Stomach smooth muscle (tissue), 2 donors: ENCODE data around the gene CPLX3.

Experiments
- H3K27ac ChIP-seq: one replicate; pipeline ENCODE4 v1.7.0; 2013; ENCODE audit warnings: mild to moderate bottlenecking, low read length, inconsistent platforms
- H3K27me3 ChIP-seq, 2 donors: one replicate each; pipeline ENCODE4 v1.7.0; 2013; ENCODE audit warnings: low read length in 2 of 2; ENCODE audit not compliant: insufficient read depth in 2 of 2, control insufficient read depth in 1 of 2
- H3K36me3 ChIP-seq, 2 donors: one replicate each; pipeline ENCODE4 v1.7.0; 2013; ENCODE audit warnings: low read length in 2 of 2; ENCODE audit not compliant: control insufficient read depth in 2 of 2, insufficient read depth in 2 of 2
- H3K4me1 ChIP-seq: one replicate; pipeline ENCODE4 v1.7.0; 2013; ENCODE audit warnings: low read length; ENCODE audit not compliant: control insufficient read depth, insufficient read depth
- H3K4me3 ChIP-seq, 2 donors: one replicate each; pipeline ENCODE4 v1.7.0; 2013; ENCODE audit warnings: low read length in 2 of 2
- H3K9ac ChIP-seq, 2 donors: one replicate each; pipeline ENCODE4 v1.7.0; 2013; ENCODE audit warnings: low read length in 2 of 2, mild to moderate bottlenecking in 1 of 2
- H3K9me3 ChIP-seq, 2 donors: one replicate each; pipeline ENCODE4 v1.7.0; 2013; ENCODE audit warnings: low read length in 2 of 2; ENCODE audit not compliant: control insufficient read depth in 2 of 2
- donor health status: healthy.
- donor health status: Pancreatic carcinoma.

CPLX3 gene

DNA sequence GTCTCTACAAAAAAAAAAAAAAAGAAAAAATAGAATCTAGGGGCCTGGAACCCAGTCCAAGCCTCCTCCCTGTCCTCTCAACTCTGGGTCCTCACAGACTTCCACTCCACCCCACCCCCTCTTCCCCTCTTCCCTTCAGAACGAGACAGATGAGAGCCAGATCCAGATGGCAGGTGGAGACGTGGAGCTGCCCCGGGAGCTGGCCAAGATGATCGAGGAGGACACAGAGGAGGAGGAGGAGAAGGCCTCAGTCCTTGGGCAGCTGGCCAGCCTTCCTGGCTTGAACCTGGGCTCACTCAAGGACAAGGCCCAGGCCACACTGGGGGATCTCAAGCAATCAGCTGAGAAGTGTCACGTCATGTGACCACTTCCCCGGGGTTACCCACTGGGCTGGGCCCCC is 3.6 kb downstream of the CPLX3 start:
- Histone ChIP-seq H3K27me3 (peaks cover 18 to 25% of the 10 kb centered on the region in 2 donors), H3K9ac (no peak overlapping the region), H3K9me3 (no peaks in the 10 kb centered on the region), H3K36me3 (no peaks in the 10 kb centered on the region), H3K4me1 (peaks cover 9% of the 10 kb centered on the region), H3K4me3 (no peak overlapping the region), H3K27ac (no peak overlapping the region)

DNA sequence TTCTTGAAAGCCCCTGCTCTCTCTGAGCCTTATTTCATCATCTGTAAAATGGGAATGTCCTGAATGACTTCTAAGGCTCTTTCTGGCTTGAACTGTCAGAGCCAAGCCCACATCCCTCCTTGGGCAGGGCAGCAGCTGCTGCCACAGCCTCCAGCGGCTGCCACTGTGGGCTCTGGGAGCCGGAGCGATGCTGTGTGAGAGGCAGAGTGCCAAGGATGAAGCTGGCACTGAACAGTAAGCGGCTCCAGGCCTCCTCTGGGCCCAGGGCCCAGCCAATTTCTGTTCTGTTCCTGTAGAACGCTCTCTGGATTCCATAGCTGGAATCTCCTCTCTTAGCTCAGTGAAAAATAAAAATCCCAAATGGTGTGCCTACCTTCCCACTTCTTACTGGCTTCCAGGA is 4.4 kb downstream of the CPLX3 start:
- Histone ChIP-seq H3K4me3 (no peak overlapping the region), H3K27ac (peak overlapping the region; percentile 60), H3K9me3 (no peaks in the 10 kb centered on the region), H3K4me1 (peaks cover 9% of the 10 kb centered on the region), H3K9ac (peak overlapping the region in 1 of 2 donors; percentile 13), H3K36me3 (no peaks in the 10 kb centered on the region), H3K27me3 (peaks cover 15 to 22% of the 10 kb centered on the region in 2 donors)

DNA sequence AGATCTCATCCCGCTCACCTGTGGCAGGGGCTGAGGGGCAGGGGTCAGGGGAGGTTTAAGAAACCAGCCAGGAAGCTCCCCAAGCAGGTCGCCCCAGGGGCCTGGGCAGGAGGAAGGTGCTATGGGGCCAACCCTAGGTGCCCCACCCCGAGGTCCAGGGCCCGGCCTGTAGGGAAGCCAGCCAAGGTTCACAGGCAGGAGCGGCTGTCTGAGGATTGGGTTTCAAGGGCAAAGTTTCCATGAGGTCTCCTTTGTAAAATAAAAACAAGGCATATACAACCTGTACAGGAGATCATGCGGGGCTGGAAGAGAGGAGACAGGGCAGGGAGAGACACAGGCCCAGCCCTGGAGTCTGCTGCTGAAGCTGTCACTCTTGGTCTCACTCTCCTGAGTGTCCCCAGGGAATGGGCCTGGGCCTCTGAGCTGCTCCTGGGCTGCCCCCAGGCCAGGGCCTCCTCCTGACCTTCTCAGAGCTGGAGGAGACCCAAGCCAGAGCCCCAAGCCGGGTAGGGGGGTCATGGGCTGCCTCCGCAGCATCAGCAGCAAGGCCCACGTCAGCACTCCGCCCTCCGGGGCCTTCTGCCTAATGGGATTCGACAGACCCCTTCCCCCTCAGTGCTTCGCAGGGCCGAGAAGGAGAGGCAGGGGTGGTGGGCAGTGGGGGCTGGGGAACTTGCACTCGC is 5.5 kb downstream of the CPLX3 start:
- H3K27ac ChIP-seq, result no peak overlapping the region
- H3K27me3 ChIP-seq, result peaks cover 10 to 15% of the 10 kb centered on the region in 2 donors
- no peak overlapping the region for H3K9ac ChIP-seq
- H3K4me1 ChIP-seq, result peaks cover 9% of the 10 kb centered on the region
- peaks cover 0 to under 1% of the 10 kb centered on the region in 2 donors for H3K36me3 ChIP-seq
- H3K9me3 ChIP-seq, result no peaks in the 10 kb centered on the region
- H3K4me3 ChIP-seq, result no peak overlapping the region

DNA sequence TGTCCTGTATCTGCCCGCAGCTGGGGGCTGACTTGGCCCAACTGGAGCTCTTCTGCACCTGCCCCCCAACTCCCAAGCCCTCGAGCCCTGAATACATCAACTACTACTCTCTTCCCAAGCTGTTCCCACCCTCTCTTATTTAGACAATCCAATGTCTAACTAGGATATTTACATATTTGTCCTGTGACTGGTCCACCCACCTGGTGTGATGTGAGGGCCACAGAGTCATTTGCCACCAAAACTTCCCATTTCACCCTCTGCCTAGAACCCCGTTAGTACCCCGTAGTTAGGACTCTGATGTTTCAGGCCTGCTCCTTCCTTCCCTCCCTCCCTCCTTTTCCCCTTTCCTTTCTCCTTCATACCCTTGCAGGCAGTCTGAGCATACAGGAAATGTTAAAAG is 6.4 kb downstream of the CPLX3 start:
- peaks cover 9% of the 10 kb centered on the region for H3K4me1 ChIP-seq
- peaks cover 0 to 2% of the 10 kb centered on the region in 2 donors for H3K36me3 ChIP-seq
- no peaks in the 10 kb centered on the region for H3K9me3 ChIP-seq
- H3K27ac ChIP-seq, result no peak overlapping the region
- no peak overlapping the region for H3K9ac ChIP-seq
- H3K4me3 ChIP-seq, result no peak overlapping the region
- peaks cover 5 to 6% of the 10 kb centered on the region in 2 donors for H3K27me3 ChIP-seq

DNA sequence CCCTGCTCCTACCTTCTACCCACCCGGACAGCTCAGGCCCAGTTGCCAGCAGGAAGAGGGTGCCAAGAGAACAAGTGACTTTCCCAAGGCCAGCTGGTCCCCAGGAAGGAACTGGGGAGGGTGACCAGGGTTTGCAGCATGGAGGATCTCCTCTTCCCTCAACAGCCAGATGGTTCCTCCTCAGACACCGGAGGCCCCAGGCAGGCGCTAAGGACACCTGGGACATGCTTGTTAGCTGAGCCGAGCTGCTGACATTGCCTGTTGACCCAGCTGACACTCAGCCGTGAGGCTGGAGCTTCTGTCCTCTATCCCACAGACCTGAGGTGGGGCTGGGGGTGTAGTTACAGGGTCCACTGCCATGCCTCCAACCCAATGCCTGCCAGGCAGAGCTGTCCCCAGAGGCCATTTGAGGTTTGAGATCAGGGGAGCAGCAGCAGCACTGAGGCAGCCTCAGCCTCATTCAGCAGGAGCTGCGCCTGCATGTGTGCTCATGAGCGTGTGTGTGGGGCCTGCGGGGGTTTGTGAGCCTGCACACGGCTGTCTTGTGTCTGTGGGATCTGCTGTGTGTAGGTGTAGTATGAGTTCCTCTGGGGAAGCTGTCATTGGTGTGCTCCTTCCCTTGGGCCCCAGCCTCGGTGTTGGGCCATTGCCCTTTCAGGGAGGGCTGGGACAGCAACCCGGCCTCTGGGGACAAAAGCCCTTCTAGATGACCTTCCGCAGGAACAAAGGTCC is 7.1 kb downstream of the CPLX3 start:
- no peaks in the 10 kb centered on the region for H3K27me3 ChIP-seq
- H3K9ac ChIP-seq, result peak overlapping the region in 1 of 2 donors; percentile 21
- H3K27ac ChIP-seq, result no peak overlapping the region
- no peak overlapping the region for H3K4me3 ChIP-seq
- H3K9me3 ChIP-seq, result no peaks in the 10 kb centered on the region
- H3K36me3 ChIP-seq, result peaks cover 0 to 2% of the 10 kb centered on the region in 2 donors
- H3K4me1 ChIP-seq, result peaks cover 9% of the 10 kb centered on the region

DNA sequence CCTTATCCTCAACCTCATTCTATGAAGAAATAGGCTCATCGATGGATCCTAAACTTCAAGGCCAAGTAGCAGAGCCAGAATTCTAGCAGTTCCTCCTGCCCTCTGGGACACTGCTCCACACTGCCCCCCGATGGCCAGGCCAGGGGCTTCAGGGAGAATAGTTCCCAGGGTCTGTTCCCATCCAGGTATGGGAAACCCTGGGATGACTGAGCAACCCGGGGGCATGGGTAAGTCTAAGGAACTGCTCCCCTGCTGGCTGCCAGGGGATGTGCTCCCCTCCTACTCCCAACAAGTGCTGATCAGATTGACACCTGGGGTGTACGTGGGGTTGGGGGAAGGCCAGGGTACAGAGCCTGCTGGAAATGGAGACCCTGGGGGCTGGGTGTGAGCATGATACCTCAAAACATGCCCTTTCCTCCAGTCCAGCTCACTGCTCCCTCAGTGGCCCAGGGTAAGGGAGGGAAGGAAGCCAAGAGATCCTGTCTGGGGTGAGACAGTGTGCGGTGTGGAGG is 8.9 kb downstream of the CPLX3 start:
- no peak overlapping the region for H3K4me3 ChIP-seq
- no peak overlapping the region for H3K9ac ChIP-seq
- no peak overlapping the region for H3K27ac ChIP-seq
- H3K27me3 ChIP-seq, result no peaks in the 10 kb centered on the region
- no peaks in the 10 kb centered on the region for H3K9me3 ChIP-seq
- H3K4me1 ChIP-seq, result peaks cover 9% of the 10 kb centered on the region
- peaks cover 0 to 4% of the 10 kb centered on the region in 2 donors for H3K36me3 ChIP-seq

DNA sequence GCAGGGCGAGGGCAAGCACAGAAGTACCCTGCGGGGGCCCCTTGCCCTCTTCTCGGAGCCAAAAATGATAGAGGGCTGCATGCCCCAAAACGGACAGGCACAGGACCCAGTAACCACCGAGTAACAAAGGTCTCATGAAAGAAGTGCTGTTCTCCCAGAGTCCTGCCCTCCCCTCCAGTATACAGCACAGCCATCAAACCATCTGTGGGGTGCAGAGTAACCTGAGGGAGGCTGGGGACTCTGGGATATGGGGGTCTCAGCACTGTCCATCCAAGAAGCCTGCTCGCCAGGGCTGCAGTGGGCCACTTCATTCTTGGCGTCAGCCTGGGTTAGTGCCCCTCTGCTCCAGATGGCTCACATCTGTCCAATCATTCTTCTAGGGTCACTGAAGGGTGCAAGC is 10.4 kb downstream of the CPLX3 start:
- Histone ChIP-seq H3K27ac (no peak overlapping the region), H3K9ac (no peak overlapping the region), H3K36me3 (peaks cover 0 to 4% of the 10 kb centered on the region in 2 donors), H3K4me1 (peaks cover 7% of the 10 kb centered on the region), H3K9me3 (no peaks in the 10 kb centered on the region), H3K27me3 (no peaks in the 10 kb centered on the region), H3K4me3 (no peak overlapping the region)

DNA sequence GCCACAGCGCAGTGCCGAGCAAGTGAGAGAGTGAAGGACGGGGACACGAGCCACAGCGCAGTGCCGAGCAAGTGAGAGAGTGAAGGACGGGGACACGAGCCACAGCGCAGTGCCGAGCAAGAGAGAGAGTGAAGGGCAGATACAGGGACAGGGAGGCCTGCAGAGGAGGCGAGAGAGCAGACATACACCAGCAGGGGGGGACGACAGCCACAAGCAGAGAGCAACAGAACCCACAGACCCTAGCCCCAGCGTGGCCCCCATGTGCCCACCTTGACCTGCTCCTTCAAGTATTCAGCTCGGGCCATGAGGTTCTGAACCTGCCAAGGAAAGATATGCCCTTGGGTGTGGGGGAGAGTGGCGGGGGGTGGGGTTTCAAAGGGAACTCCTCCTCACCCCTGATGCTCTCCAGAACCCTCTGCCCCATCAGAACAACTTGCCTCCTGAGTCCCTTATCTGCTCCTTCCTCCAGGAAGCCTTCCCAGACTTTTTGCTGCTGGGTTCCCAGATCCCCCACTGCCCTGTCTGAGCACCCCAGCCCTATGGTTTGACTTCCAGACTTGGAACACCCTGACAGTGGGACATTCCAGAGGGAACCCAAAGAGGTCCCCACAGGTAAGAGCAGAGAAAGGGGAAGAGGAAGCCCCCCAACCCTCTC is 11.2 kb downstream of the CPLX3 start:
- Histone ChIP-seq H3K4me1 (peaks cover 11% of the 10 kb centered on the region), H3K36me3 (peaks cover 0 to 4% of the 10 kb centered on the region in 2 donors), H3K9me3 (no peaks in the 10 kb centered on the region), H3K27ac (no peak overlapping the region), H3K9ac (no peak overlapping the region), H3K27me3 (no peaks in the 10 kb centered on the region), H3K4me3 (no peak overlapping the region)

DNA sequence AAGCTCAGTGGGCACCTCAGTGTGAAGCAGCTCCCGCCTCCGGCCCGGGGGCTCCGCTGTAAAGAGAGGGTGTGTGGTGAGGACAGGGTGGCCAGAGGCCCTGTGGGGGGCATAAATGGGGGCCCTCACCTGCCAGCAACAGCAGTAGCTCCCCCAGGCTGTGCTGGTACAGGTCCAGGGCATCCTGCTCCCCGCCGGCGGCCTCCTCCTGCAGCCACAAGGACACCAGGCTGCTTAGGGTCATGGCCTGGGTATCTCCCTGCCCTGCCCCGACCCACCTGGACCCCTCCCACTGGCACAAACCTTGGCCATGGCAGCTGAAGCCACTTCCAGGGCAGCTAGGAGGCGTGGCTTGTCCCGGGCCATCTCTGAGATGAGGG is 11.7 kb downstream of the CPLX3 start:
- H3K9ac ChIP-seq, result no peak overlapping the region
- peaks cover 0 to 4% of the 10 kb centered on the region in 2 donors for H3K36me3 ChIP-seq
- H3K27me3 ChIP-seq, result no peaks in the 10 kb centered on the region
- H3K4me3 ChIP-seq, result no peak overlapping the region
- no peaks in the 10 kb centered on the region for H3K9me3 ChIP-seq
- H3K27ac ChIP-seq, result no peak overlapping the region
- H3K4me1 ChIP-seq, result peaks cover 11% of the 10 kb centered on the region

DNA sequence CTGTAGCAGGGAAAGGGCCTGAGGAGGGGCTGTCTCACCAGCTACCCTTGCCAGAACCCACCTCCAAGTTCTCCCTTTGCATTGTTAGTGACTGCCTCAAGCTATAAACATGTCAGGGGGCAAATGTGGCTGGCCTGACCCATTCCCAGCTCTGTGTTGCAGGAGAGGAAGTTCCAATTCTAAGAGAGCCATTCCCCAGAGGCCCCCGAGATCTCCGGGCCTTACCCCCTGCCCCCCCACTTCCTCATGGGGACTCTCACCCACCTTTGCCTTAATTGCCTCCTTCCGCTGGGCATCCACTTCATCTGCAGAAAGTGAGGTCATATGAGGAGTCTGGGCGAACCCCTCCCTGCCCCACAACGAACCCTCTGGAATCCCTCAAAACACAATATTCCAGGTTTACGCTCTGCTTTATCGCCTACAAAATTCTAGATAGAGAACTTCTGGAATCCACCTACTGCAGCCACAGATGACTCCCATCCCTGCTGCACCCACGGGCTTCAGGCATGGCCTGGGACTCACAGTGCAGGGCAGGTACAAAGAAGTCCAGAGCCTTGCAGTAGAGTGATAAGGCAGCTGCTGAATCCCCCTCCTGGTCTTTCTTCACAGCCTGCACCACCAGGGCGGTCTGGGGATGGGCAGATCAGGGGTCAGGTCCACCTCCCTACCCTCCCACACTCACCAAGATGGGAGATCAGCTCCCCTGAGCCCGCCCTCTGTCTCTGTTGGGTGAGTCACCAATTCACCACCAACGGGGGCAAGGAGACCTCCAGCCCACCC is 12.5 kb downstream of the CPLX3 start:
- H3K27me3 ChIP-seq, result no peaks in the 10 kb centered on the region

More for the DNA sequence above, 12.5 kb downstream of the CPLX3 start:
- Histone ChIP-seq H3K9ac (no peak overlapping the region), H3K36me3 (peaks cover 0 to 4% of the 10 kb centered on the region in 2 donors), H3K27ac (no peak overlapping the region), H3K9me3 (no peaks in the 10 kb centered on the region), H3K4me3 (no peak overlapping the region), H3K4me1 (peaks cover 15% of the 10 kb centered on the region)
